GM21786 (cell line): ENCODE results near the gene SLC38A6.
A peak's percentile ranks its signal among the peaks of the same experiment; 100 is the strongest.

Source experiments
- ATAC-seq: cut with Tn5 transposase; IDR thresholded peaks from one replicate; pipeline ENCODE4 v1.9.1; 2021; ENCODE audit not compliant: unreplicated experiment

SLC38A6 gene

DNA sequence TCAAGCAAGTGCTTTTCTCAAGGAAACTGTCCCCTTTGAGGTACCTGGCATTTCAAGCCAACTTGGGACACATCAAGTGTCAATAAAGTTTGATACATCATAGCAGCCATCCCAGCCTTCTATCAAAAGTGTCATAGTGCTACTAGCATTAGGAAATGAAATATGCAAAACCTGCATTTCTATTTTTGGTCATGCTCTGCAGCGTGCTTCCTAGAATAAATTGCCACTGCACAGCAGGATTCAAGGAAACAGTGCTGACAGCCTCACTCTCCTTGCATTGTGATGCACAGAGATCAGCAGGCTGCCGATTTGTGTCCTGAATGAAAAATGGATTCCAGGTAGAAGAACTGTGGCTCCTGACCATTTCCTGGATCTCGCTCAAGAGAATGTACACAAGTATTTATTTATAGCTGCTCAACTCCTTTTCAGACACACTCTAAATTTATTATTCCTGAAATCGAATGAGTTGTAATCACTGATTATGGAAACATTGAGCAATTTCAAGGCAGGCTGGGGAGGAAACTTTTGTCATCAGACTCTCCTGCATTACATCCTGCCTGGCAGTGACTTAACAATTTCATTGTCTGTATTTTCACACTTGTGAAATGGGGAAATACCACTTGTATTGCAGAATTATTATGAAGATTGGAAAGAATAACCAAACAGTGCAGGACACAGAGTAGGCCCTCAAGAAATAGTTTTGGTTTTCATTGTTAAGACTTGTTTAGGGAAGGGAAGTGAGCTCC lies 120.9 kb downstream of the SLC38A6 start:
- peak; percentile 34 for ATAC-seq
